SU-DHL-6 (cell line): ENCODE data around the gene DCTN3.

ENCODE experiments used
- H2AFZ ChIP-seq: fragments of 200-600 bp; sonication (generic); 2 replicates; pipeline ENCODE4 v1.6.1; 2014; ENCODE audit warnings: low read depth, mild to moderate bottlenecking, moderate library complexity, mixed read lengths, antibody characterized with exemption, low read length; ENCODE audit not compliant: severe bottlenecking
- H3F3A ChIP-seq: fragments of 200-600 bp; shearing (Covaris generic); 2 replicates; pipeline ENCODE4 v1.6.0; 2016; ENCODE audit warnings: antibody characterized with exemption, mild to moderate bottlenecking; ENCODE audit not compliant: insufficient read depth
- H3K27ac ChIP-seq: fragments of 200-600 bp; sonication (generic); 2 replicates; pipeline ENCODE4 v1.5.1; 2016; ENCODE audit warnings: low read depth, mild to moderate bottlenecking, low read length, moderate library complexity, mixed read lengths
- H3K27me3 ChIP-seq: fragments of 200-600 bp; sonication (generic), shearing (Covaris generic); 2 replicates; pipeline ENCODE4 v1.6.0; 2014; ENCODE audit warnings: mild to moderate bottlenecking, low read length
- H3K36me3 ChIP-seq: fragments of 200-600 bp; sonication (generic); 2 replicates; pipeline ENCODE4 v1.6.1; 2014; ENCODE audit warnings: mild to moderate bottlenecking, low read length, mixed read lengths
- H3K4me2 ChIP-seq: fragments of 300-600, 200-600 bp; shearing (Covaris generic), sonication (generic); 2 replicates; pipeline ENCODE4 v1.6.0; 2014; ENCODE audit warnings: low read length, low read depth, mild to moderate bottlenecking; ENCODE audit not compliant: poor library complexity, severe bottlenecking
- H3K4me3 ChIP-seq: fragments of 200-600 bp; sonication (generic); 2 replicates; pipeline ENCODE4 v1.5.1; 2014; ENCODE audit warnings: antibody characterized with exemption, low read length, mild to moderate bottlenecking, mixed read lengths; ENCODE audit not compliant: insufficient read depth, poor library complexity, severe bottlenecking
- H3K79me2 ChIP-seq: fragments of 200-600 bp; sonication (generic); 2 replicates; pipeline ENCODE4 v1.6.1; 2014; ENCODE audit warnings: mild to moderate bottlenecking, low read length, moderate library complexity; ENCODE audit not compliant: insufficient read depth
- H3K9ac ChIP-seq: fragments of 200-600 bp; sonication (generic); 2 replicates; pipeline ENCODE4 v1.7.0; 2014; ENCODE audit warnings: mild to moderate bottlenecking, low read length
- H3K9me2 ChIP-seq: fragments of 200-600 bp; sonication (generic); replicated peaks from 2 replicates; pipeline ENCODE4 v1.6.1; 2014; ENCODE audit warnings: low read length; ENCODE audit not compliant: insufficient read depth
- H3K9me3 ChIP-seq: fragments of 200-600 bp; sonication (generic); 2 replicates; pipeline ENCODE4 v1.6.1; 2014; ENCODE audit warnings: low read length, mixed read lengths; ENCODE audit not compliant: insufficient read depth
- H4K20me1 ChIP-seq: fragments of 200-600 bp; sonication (generic); 2 replicates; pipeline ENCODE4 v1.6.1; 2014; ENCODE audit warnings: low read depth, mild to moderate bottlenecking, antibody characterized with exemption, low read length, moderate library complexity, mixed read lengths
- CTCF ChIP-seq: fragments of 200-600 bp; sonication (generic); IDR thresholded peaks from one replicate; pipeline ENCODE4 v1.5.1; 2017; ENCODE audit warnings: antibody characterized with exemption, mild to moderate bottlenecking, low read length, moderate library complexity; ENCODE audit not compliant: insufficient read depth, poor library complexity, severe bottlenecking
- EZH2phosphoT487 ChIP-seq: fragments of 200-600 bp; sonication (generic), shearing (Covaris generic); conservative IDR thresholded peaks from 2 replicates; pipeline ENCODE4 v1.6.1; 2018; ENCODE audit warnings: mild to moderate bottlenecking, antibody characterized with exemption, low read length, moderate library complexity, mixed read lengths

DCTN3 gene

GRCh38 chr9:34633166-34633565 lies 12.9 kb upstream of the DCTN3 start:
- H3K27me3 ChIP-seq = 0 out of 2 replicates have a peak, but pooled peaks cover under 1% of the 10 kb centered on the region
- H3K4me3 ChIP-seq = no peak overlapping the region
- no peaks in the 10 kb centered on the region for H3K9me2 ChIP-seq
- 0 out of 2 replicates have a peak, but pooled peaks cover 5% of the 10 kb centered on the region for H3K36me3 ChIP-seq
- no peaks in the 10 kb centered on the region for H4K20me1 ChIP-seq
- H3K9me3 ChIP-seq = no peaks in the 10 kb centered on the region
- no peak overlapping the region for H3K9ac ChIP-seq
- no peak overlapping the region for H2AFZ ChIP-seq
- peaks cover 26% of the 10 kb centered on the region for H3K79me2 ChIP-seq
- no peak for TF ChIP-seq CTCF
- TF ChIP-seq EZH2phosphoT487 = no peak
- H3F3A ChIP-seq = peaks cover 20% of the 10 kb centered on the region
- no peak overlapping the region for H3K27ac ChIP-seq
- no peak overlapping the region for H3K4me2 ChIP-seq

- 0 out of 2 replicates have a peak, but pooled peaks cover 5% of the 10 kb centered on the region for H3K36me3 ChIP-seq
- no peak overlapping the region for H3K4me2 ChIP-seq
- no peak overlapping the region for H3K9ac ChIP-seq
- H3K79me2 ChIP-seq = peaks cover 7% of the 10 kb centered on the region
- H3K27me3 ChIP-seq = 0 out of 2 replicates have a peak, but pooled peaks cover 3% of the 10 kb centered on the region
- peaks cover 20% of the 10 kb centered on the region for H3F3A ChIP-seq
- H3K27ac ChIP-seq = no peak overlapping the region
- no peaks in the 10 kb centered on the region for H4K20me1 ChIP-seq
- no peaks in the 10 kb centered on the region for H3K9me2 ChIP-seq
- no peak overlapping the region for H3K4me3 ChIP-seq
- H2AFZ ChIP-seq = no peak overlapping the region
- H3K9me3 ChIP-seq = no peaks in the 10 kb centered on the region
- TF ChIP-seq EZH2phosphoT487 (no peak), CTCF (no peak)
Measured at GRCh38 chr9:34630402-34631154, 10.3 kb upstream of the DCTN3 start.

GRCh38 chr9:34629491-34629808 lies 9.2 kb upstream of the DCTN3 start:
- no peaks in the 10 kb centered on the region for H3K9me2 ChIP-seq
- no peak overlapping the region for H3K4me3 ChIP-seq
- H3K36me3 ChIP-seq = no peaks in the 10 kb centered on the region
- H3K4me2 ChIP-seq = peak overlapping the region; percentile 40
- peaks cover 11% of the 10 kb centered on the region for H3F3A ChIP-seq
- H2AFZ ChIP-seq = no peak overlapping the region
- H4K20me1 ChIP-seq = no peaks in the 10 kb centered on the region
- TF ChIP-seq EZH2phosphoT487 (no peak), CTCF (no peak)
- H3K9ac ChIP-seq = no peak overlapping the region
- H3K27ac ChIP-seq = no peak overlapping the region
- 0 out of 2 replicates have a peak, but pooled peaks cover 3% of the 10 kb centered on the region for H3K27me3 ChIP-seq
- H3K9me3 ChIP-seq = no peaks in the 10 kb centered on the region
- H3K79me2 ChIP-seq = no peaks in the 10 kb centered on the region
